Brain microvascular endothelial cell (primary cell): ENCODE results near the gene UBA52.
"Not testable (repeated sequence)": the region's sequence is repeated elsewhere in the genome, so short reads cannot be mapped to it uniquely, and the experiment has no call there.

Experiments
- DNase-seq: peaks from one replicate; pipeline ENCODE4 v3.0.0-alpha.2; 2020
- H3K27ac ChIP-seq: fragments of 250-450 bp; sonication (Bioruptor Pico); 2 replicates; pipeline ENCODE4 v1.5.1; 2020; ENCODE audit warnings: mild to moderate bottlenecking, moderate library complexity
- H3K27me3 ChIP-seq: fragments of 250-450 bp; sonication (Bioruptor Pico); replicated peaks from 2 replicates; pipeline ENCODE4 v1.5.1; 2020; ENCODE audit warnings: mild to moderate bottlenecking
- H3K36me3 ChIP-seq: fragments of 250-450 bp; sonication (Bioruptor Pico); replicated peaks from 2 replicates; pipeline ENCODE4 v1.5.1; 2020; ENCODE audit warnings: mild to moderate bottlenecking
- H3K4me3 ChIP-seq: 2 replicates; pipeline ENCODE4 v1.5.1; 2011; ENCODE audit warnings: low read depth, mild to moderate bottlenecking, control low read depth, low read length, moderate library complexity
- in situ Hi-C: cut with HindIII; loops from 2 replicates; pipeline ENCODE4 v1.10.0; 2017; ENCODE audit warnings: low sequenced_read_pairs, low pct_ligation_motif_present
- TF ChIP-seq, protein P1 (sequence below): IDR thresholded peaks from 2 replicates; pipeline ENCODE4 v1.5.1; 2011; ENCODE audit warnings: low read depth, mild to moderate bottlenecking, moderate library complexity, low read length, control low read depth, inconsistent platforms; ENCODE audit errors: missing control alignments

UBA52 gene

DNA sequence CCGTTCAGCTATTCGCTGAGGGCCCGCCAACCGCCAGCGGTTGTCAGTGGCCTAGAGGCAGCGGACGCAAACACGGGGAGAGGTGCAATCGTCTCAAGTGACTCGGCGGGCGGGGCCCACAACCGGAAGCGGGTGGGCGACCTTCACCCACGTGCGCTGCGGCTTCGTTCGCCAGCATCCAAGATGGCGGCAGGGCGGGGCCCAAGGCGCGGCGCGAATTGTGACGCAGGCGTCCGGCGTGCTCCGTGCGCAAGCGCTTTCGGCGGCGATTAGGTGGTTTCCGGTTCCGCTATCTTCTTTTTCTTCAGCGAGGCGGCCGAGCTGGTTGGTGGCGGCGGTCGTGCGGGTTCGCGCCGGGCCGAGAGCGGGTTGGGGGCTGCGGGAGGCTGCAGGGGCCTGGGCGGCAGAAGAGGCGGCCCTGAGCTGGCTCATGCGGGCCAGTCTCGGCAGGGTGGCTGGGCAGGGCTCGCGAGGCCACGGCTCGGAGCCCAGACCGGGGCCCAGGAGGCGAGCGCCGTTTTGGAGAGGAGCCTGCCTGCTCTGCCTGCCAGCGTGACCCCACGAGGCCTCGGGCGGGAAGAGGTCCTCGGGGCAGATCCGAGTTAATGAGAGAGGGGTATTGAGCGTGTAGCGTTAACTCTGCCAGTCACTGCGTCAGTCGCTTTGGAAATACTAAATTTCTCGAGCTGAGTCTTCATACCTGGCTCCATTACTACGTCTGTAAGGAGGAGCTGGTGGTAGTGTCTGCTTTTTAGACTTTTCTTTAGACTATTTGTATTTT, at the start of gene UBA52:
TSS of gene UBA52 (plus strand) at position 294 of the 781 bp plus-strand sequence. CDS start 1,444 bp downstream, outside the sequence.
- peak within 1 kb of the TSS; percentile 83 for H3K27ac ChIP-seq
- H3K4me3 ChIP-seq = peak within 1 kb of the TSS; percentile 98
- no peaks in the 10 kb centered on the region for H3K27me3 ChIP-seq
- TF ChIP-seq, protein P1, sequence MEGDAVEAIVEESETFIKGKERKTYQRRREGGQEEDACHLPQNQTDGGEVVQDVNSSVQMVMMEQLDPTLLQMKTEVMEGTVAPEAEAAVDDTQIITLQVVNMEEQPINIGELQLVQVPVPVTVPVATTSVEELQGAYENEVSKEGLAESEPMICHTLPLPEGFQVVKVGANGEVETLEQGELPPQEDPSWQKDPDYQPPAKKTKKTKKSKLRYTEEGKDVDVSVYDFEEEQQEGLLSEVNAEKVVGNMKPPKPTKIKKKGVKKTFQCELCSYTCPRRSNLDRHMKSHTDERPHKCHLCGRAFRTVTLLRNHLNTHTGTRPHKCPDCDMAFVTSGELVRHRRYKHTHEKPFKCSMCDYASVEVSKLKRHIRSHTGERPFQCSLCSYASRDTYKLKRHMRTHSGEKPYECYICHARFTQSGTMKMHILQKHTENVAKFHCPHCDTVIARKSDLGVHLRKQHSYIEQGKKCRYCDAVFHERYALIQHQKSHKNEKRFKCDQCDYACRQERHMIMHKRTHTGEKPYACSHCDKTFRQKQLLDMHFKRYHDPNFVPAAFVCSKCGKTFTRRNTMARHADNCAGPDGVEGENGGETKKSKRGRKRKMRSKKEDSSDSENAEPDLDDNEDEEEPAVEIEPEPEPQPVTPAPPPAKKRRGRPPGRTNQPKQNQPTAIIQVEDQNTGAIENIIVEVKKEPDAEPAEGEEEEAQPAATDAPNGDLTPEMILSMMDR = peak; percentile 1
- H3K36me3 ChIP-seq = peaks cover 72% of the 10 kb centered on the region
- in situ Hi-C loops = no loop called here
- peak; percentile 96 for DNase-seq

DNA sequence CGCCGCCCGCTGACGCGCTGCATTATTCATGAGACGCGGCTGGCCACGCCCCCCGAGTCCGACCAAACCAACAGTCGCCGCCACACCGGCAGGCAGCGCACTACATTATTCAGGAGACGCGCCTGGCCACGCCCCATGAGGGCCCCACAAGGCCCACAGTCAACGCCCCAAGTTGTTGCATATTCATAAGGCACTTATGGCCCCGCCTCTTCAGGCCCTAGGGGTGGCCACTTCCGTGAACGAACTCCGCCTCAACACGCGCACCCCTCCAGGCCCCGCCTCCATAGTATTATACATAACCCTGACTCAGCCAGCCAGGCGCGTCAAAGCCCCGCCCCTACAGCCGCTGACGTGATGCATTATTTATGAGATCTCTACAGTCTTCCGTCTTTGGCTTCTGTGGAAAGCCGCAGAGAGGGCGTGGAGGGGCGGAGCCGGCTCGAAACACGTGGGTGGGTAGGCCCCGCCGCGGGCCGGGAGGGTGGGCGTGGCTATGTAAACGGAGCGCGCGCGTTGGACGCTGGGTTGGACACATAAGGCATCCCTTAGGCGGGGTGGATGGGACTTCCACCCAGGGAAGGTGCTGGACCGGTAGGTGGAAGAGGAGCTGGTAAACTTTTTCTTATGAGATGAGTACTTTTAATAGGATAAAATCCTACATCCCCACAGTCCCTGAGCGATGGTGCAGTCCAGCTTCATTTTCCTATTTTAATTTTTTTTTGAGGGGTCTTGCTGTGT, 49.4 kb upstream of the UBA52 start:
- peak overlapping the region; percentile 93 for H3K4me3 ChIP-seq
- no peaks in the 10 kb centered on the region for H3K36me3 ChIP-seq
- in situ Hi-C loops = no loop called here
- no peaks in the 10 kb centered on the region for H3K27me3 ChIP-seq
- TF ChIP-seq, protein P1 = peak; percentile 22
- H3K27ac ChIP-seq = peak overlapping the region; percentile 76
- DNase-seq = peak; percentile 100

DNA sequence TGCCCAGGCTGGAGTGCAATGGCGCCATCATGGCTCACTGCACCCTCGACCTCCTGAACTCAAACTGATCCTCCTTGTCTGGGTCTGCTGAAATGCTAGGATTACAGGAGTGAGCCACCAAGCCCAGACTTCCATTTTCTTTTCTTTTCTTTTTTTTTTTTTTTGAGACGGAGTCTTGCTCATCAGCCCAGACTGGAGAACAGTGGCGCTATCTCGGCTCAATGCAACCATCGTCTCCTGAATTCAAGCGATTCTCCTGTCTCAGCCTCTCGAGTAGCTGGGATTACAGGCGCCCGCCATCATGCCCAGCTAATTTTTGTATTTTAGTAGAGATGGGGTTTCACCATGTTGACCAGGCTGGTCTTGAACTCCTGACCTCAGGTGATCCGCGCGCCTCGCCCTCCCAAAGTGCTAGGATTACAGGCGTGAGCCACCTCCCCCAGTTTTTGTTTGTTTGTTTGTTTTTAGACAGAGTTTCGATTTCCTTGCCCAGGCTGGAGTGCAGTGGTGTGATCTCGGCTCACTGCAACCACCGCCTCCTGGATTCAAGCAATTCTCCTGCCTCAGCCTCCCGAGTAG, 48.7 kb upstream of the UBA52 start:
- in situ Hi-C loops, H3K36me3 ChIP-seq, DNase-seq, H3K27me3 ChIP-seq: not testable (repeated sequence)
- peak overlapping the region; percentile 9 for H3K4me3 ChIP-seq
- H3K27ac ChIP-seq = peak overlapping the region; percentile 76

DNA sequence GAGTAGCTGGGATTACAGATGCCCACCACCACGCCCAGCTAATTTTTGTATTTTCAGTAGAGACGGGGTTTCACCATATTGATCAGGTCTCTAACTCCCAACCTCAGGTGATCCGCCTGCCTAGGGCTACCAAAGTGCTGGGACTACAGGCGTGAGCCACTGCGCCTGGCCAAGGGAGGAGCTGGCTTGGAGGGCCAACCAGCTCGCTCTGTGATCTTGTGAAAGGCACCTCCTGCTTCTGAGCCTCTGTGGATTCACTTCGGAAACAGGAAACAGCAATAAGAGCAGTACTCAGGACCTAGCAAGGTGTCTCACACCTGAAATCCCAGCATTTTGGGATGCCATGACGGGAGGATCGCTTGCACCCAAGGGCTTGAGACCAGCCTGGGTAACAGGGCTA, 47.8 kb upstream of the UBA52 start:
- Histone ChIP-seq H3K27ac (no peak overlapping the region), H3K36me3 (no peaks in the 10 kb centered on the region), H3K27me3 (no peaks in the 10 kb centered on the region), H3K4me3 (no peak overlapping the region)
- in situ Hi-C loops = no loop called here
- no peak for DNase-seq
- TF ChIP-seq, protein P1 = no peak

DNA sequence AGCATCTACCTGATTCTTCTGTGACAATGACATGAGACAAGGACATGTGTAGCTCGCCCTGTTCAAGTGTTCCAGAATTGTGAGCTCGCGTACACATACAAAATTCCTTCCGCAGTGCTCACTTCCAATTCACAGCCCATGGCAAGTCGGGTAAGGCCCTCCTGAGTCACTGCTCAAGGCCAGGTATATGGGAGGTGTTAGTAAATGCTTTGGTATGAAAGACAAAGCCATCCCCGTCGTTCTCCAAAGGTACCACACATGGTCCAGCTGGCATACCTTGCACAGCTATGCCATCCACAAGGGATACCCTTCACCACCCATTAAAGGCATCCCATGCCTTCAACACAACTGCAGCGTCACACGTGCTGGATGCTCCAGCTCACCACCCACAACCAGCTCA, 45.3 kb upstream of the UBA52 start:
- H3K27ac ChIP-seq = no peak overlapping the region
- H3K36me3 ChIP-seq = peaks cover 1% of the 10 kb centered on the region
- TF ChIP-seq, protein P1 = no peak
- H3K27me3 ChIP-seq = no peaks in the 10 kb centered on the region
- H3K4me3 ChIP-seq = no peak overlapping the region
- in situ Hi-C loops = no loop called here
- DNase-seq = no peak

DNA sequence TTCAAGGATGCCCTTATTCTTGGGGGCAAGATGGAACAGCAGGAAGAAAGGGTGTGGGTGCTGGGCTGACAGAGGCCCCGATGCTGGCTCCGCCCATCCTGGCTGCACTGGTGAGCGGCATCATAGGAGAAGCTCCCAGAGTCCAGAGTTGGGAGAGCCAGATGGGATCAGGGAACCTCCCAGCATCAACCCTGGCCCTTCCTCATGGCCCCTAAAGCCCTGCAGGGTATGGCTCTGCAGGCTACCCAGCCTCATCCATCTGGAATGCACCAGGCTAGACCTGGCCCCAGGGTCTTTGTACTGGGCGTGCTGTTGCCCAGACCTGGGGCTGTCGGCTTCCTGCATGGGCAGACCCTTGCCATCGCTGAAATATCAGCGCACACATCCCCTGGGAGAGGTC, 41.9 kb upstream of the UBA52 start:
- TF ChIP-seq, protein P1 = no peak
- H3K27me3 ChIP-seq = no peaks in the 10 kb centered on the region
- no peak overlapping the region for H3K27ac ChIP-seq
- no peak overlapping the region for H3K4me3 ChIP-seq
- H3K36me3 ChIP-seq = peaks cover 8% of the 10 kb centered on the region
- no peak for DNase-seq
- in situ Hi-C loops = no loop called here
